Peyer's patch (tissue), 4 donors: ENCODE results near the gene JPT2.

ENCODE experiments used
- CTCF ChIP-seq, 6 experiments: fragments of 450-650 bp in 4 of 6; fragments of 200-600 bp in 2 of 6; sonication (generic) in 1 of 6; IDR thresholded peaks; one replicate each; pipeline ENCODE4 v1.5.1; 2017 to 2019; ENCODE audit warnings: antibody characterized with exemption in 6 of 6, mild to moderate bottlenecking in 3 of 6, moderate library complexity in 1 of 6
- POLR2A ChIP-seq, 2 donors: fragments of 450-650 bp; IDR thresholded peaks; one replicate each; pipeline ENCODE4 v1.5.1; 2017; ENCODE audit warnings: antibody characterized with exemption in 2 of 2, mild to moderate bottlenecking in 2 of 2, moderate library complexity in 2 of 2

DNA sequence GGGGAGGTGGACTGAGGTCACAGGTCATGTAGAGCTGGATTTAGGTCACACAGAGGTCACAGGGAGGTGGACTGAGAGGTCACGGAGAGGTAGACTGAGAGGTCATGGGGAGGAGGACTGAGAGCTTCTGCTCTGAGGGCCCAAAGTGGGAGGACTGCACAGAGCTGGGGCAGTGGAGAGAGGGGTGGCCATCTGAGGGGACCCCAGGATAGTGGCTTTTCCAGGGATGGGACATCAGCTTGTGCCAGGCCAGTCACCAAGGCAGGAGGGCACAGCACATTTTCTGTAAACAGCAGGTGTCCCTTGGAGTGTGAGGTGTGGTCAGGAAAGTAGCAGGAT lies 26.1 kb upstream of the JPT2 start:
- TF ChIP-seq CTCF (IDR thresholded peaks at IDR 0.05) (no peak), POLR2A (IDR thresholded peaks at IDR 0.05) (no peak)
